ENCODE data around the gene ZNF579. TPM values are rescaled to one million over a fixed set of nuclear protein-coding genes. Genes with fewer than 3 reads are reported as not detected.

ZNF579 gene
- total and polyA plus RNA-seq, 2 donors (not counting 3 experiments of a cell fraction or from before 2014, with no cell fraction given) = 11.6 to 15.7 TPM

- Histone ChIP-seq H3K36me3 (ENCODE audit: control insufficient read depth in 2 of 2, extremely low read depth in 1 of 2, insufficient read depth in 2 of 2, low read length in 2 of 2) (peaks cover 0 to 4% of the 10 kb centered on the region in 2 experiments), H3K27ac (ENCODE audit: insufficient read depth, low read depth, low read length) (no peak overlapping the region), H3K27me3 (ENCODE audit: control insufficient read depth in 2 of 2, insufficient read depth in 2 of 2, low read length in 2 of 2) (no peaks in the 10 kb centered on the region), H3K4me1 (ENCODE audit: control insufficient read depth, extremely low read depth, insufficient read depth, low read length) (peaks cover 8% of the 10 kb centered on the region), H3K79me2 (ENCODE audit: control insufficient read depth, insufficient read depth, low read length) (no peaks in the 10 kb centered on the region), H3K9me1 (replicated peaks; ENCODE audit: control insufficient read depth, extremely low read depth, insufficient read depth, low read length) (no peaks in the 10 kb centered on the region), H2AFZ (ENCODE audit: low read depth, low read length) (no peak overlapping the region), H3K9me3 (replicated peaks; ENCODE audit: control insufficient read depth, insufficient read depth, low read length) (no peaks in the 10 kb centered on the region), H3K9ac (replicated peaks; ENCODE audit: extremely low read depth, insufficient read depth, low read length) (no peak overlapping the region), H3K4me2 (ENCODE audit: insufficient read depth, low read length) (no peak overlapping the region), H4K20me1 (replicated peaks; ENCODE audit: control insufficient read depth, extremely low read depth, insufficient read depth, low read length) (no peaks in the 10 kb centered on the region), H3K4me3 (replicated peaks in 1 of 3; ENCODE audit: insufficient read depth in 1 of 3, low read depth in 1 of 3, low read length in 3 of 3) (no peak overlapping the region)
- DNase-seq (ENCODE audit: low read depth, low spot score) (no peak), FAIRE-seq (no peak)
- intact Hi-C loops (cut with micrococcal nuclease) = no loop called here
- TF ChIP-seq CTCF (IDR thresholded peaks at IDR 0.05; ENCODE audit: extremely low read depth in 1 of 2, insufficient read depth in 1 of 2, low read depth in 1 of 2, low read length in 2 of 2) (no peak), POLR2AphosphoS5 (IDR thresholded peaks at IDR 0.05; ENCODE audit: insufficient read depth, low read depth, low read length) (no peak), MYC (IDR thresholded peaks at IDR 0.05; ENCODE audit: low read depth, low read length) (no peak)
- dilution Hi-C loops (cut with MboI; ENCODE audit: extremely low pct_ligation_motif_present, low sequenced_read_pairs) = no loop called here
- ChIA-PET CTCF (interaction anchor here (1.4 kb wide), 1 partner anchor 11 kb away, joined by 3 read pairs; no protein-coding TSS in a partner anchor), POLR2A (no interaction called here)
- BruUV-seq (replicated peaks) = no TSS peak
Observed at GRCh38 chr19:55621673-55622231, 41.1 kb upstream of the ZNF579 start.

GRCh38 chr19:55621205-55621672, 40.6 kb upstream of the ZNF579 start:
- Histone ChIP-seq H3K27ac (ENCODE audit: insufficient read depth, low read depth, low read length) (no peak overlapping the region), H2AFZ (ENCODE audit: low read depth, low read length) (no peak overlapping the region), H3K27me3 (ENCODE audit: control insufficient read depth in 2 of 2, insufficient read depth in 2 of 2, low read length in 2 of 2) (no peaks in the 10 kb centered on the region), H3K4me3 (replicated peaks in 1 of 3; ENCODE audit: insufficient read depth in 1 of 3, low read depth in 1 of 3, low read length in 3 of 3) (no peak overlapping the region), H3K36me3 (ENCODE audit: control insufficient read depth in 2 of 2, extremely low read depth in 1 of 2, insufficient read depth in 2 of 2, low read length in 2 of 2) (peaks cover 0 to 8% of the 10 kb centered on the region in 2 experiments), H4K20me1 (replicated peaks; ENCODE audit: control insufficient read depth, extremely low read depth, insufficient read depth, low read length) (no peaks in the 10 kb centered on the region), H3K9ac (replicated peaks; ENCODE audit: extremely low read depth, insufficient read depth, low read length) (no peak overlapping the region), H3K9me3 (replicated peaks; ENCODE audit: control insufficient read depth, insufficient read depth, low read length) (no peaks in the 10 kb centered on the region), H3K4me1 (ENCODE audit: control insufficient read depth, extremely low read depth, insufficient read depth, low read length) (peaks cover 8% of the 10 kb centered on the region), H3K4me2 (ENCODE audit: insufficient read depth, low read length) (no peak overlapping the region), H3K79me2 (ENCODE audit: control insufficient read depth, insufficient read depth, low read length) (no peaks in the 10 kb centered on the region), H3K9me1 (replicated peaks; ENCODE audit: control insufficient read depth, extremely low read depth, insufficient read depth, low read length) (no peaks in the 10 kb centered on the region)
- TF ChIP-seq EZH2 (IDR thresholded peaks at IDR 0.05; ENCODE audit: borderline replicate concordance, low read depth, low read length, severe bottlenecking) = no peak
- TF ChIP-seq POLR2A (IDR thresholded peaks at IDR 0.05; ENCODE audit: low read depth, low read length) = no peak
- no peak for TF ChIP-seq MAX (IDR thresholded peaks at IDR 0.05; ENCODE audit: insufficient read depth, insufficient read length)
- no peak for TF ChIP-seq JUN (IDR thresholded peaks at IDR 0.05; ENCODE audit: borderline replicate concordance, insufficient read depth, insufficient read length, low read depth)
- no peak for TF ChIP-seq CTCF (IDR thresholded peaks at IDR 0.05; ENCODE audit: extremely low read depth in 1 of 2, insufficient read depth in 1 of 2, low read depth in 1 of 2, low read length in 2 of 2)
- TF ChIP-seq FOS (IDR thresholded peaks at IDR 0.05; ENCODE audit: borderline replicate concordance, insufficient read depth, low read length) = no peak
- TF ChIP-seq MYC (IDR thresholded peaks at IDR 0.05; ENCODE audit: low read depth, low read length) = no peak
- TF ChIP-seq POLR2AphosphoS5 (IDR thresholded peaks at IDR 0.05; ENCODE audit: insufficient read depth, low read depth, low read length) = no peak
- no peak for TF ChIP-seq GATA2 (IDR thresholded peaks at IDR 0.05; ENCODE audit: insufficient read depth, insufficient read length, low read depth, low read length)
- ChIA-PET CTCF (interaction anchor here (1.2 to 1.4 kb wide), 2 partner anchors 10 to 11 kb away, joined by 3 read pairs; no protein-coding TSS in a partner anchor), POLR2A (no interaction called here)
- intact Hi-C loops (cut with micrococcal nuclease) = no loop called here
- BruUV-seq (replicated peaks) = no TSS peak
- FAIRE-seq = no peak
- no peak for DNase-seq (ENCODE audit: low read depth, low spot score)
- dilution Hi-C loops (cut with MboI; ENCODE audit: extremely low pct_ligation_motif_present, low sequenced_read_pairs) = no loop called here
